HG02798 (cell line): ENCODE measurements around the gene TLR2.
A peak's percentile ranks its signal among the peaks of the same experiment; 100 is the strongest.

Experiments used
- ATAC-seq: cut with Tn5 transposase; IDR thresholded peaks from one replicate; pipeline ENCODE4 v1.9.1; 2021; ENCODE audit warnings: mild to moderate bottlenecking; ENCODE audit not compliant: unreplicated experiment, poor library complexity

TLR2 gene

GRCh38 chr4:153725831-153726154, 41.7 kb downstream of the TLR2 start:
- no peak for ATAC-seq

- ATAC-seq, result no peak
Observed at GRCh38 chr4:153728151-153728550, 44.1 kb downstream of the TLR2 start.

GRCh38 chr4:153728660-153729059, 44.6 kb downstream of the TLR2 start:
- no peak for ATAC-seq

GRCh38 chr4:153729895-153730294, 45.8 kb downstream of the TLR2 start:
- ATAC-seq, result peak; percentile 40

- ATAC-seq, result no peak
Observed at GRCh38 chr4:153731239-153731638, 47.2 kb downstream of the TLR2 start.

- ATAC-seq, result peak; percentile 66
Observed at GRCh38 chr4:153733751-153734448, 49.8 kb downstream of the TLR2 start.

- ATAC-seq, result no peak
Observed at GRCh38 chr4:153735906-153736461, 51.9 kb downstream of the TLR2 start.

- no peak for ATAC-seq
Observed at GRCh38 chr4:153741541-153741940, 57.5 kb downstream of the TLR2 start.

- ATAC-seq, result no peak
Observed at GRCh38 chr4:153745651-153746050, 61.6 kb downstream of the TLR2 start.

- no peak for ATAC-seq
Observed at GRCh38 chr4:153747406-153747955, 63.4 kb downstream of the TLR2 start.

GRCh38 chr4:153748378-153748777, 64.3 kb downstream of the TLR2 start:
- no peak for ATAC-seq

GRCh38 chr4:153750197-153750817, 66.2 kb downstream of the TLR2 start:
- ATAC-seq, result peak; percentile 76

GRCh38 chr4:153755186-153755585, 71.1 kb downstream of the TLR2 start:
- ATAC-seq, result no peak
